A549 (cell line): ENCODE data around the gene MCOLN2.

ENCODE experiments used
- BCL3 ChIP-seq: fragments of >200 bp; sonication (Bioruptor Twin); formaldehyde crosslinking; IDR thresholded peaks from 3 replicates; pipeline ENCODE4 v1.6.1; 2016
- CHD4 ChIP-seq: fragments of 200-600 bp; sonication (generic); IDR thresholded peaks from 2 replicates; pipeline ENCODE4 v1.6.1; 2016; ENCODE audit warnings: antibody characterized with exemption, mild to moderate bottlenecking, borderline replicate concordance
- CTCF ChIP-seq: fragments of >200 bp; sonication (Bioruptor Twin); formaldehyde crosslinking; IDR thresholded peaks from 3 replicates; pipeline ENCODE4 v1.5.1; 2016
- EP300 ChIP-seq, 2 experiments: fragments of >200 bp; sonication (Bioruptor Twin); formaldehyde crosslinking; IDR thresholded peaks; 2 replicates in 1 of 2; 3 replicates in 1 of 2; pipeline ENCODE4 v1.6.1; 2016 to 2017
- HDAC2 ChIP-seq: fragments of 200-600 bp; sonication (generic); IDR thresholded peaks from 2 replicates; pipeline ENCODE4 v1.6.1; 2016
- KDM1A ChIP-seq: fragments of 200-600 bp; sonication (generic); IDR thresholded peaks from 2 replicates; pipeline ENCODE4 v1.6.1; 2016; ENCODE audit warnings: low read depth, mild to moderate bottlenecking
- KDM5A ChIP-seq: fragments of 200-600 bp; sonication (generic); IDR thresholded peaks from 2 replicates; pipeline ENCODE4 v1.6.1; 2016; ENCODE audit warnings: antibody characterized with exemption, mild to moderate bottlenecking
- MAZ ChIP-seq: fragments of 150-350 bp; IDR thresholded peaks from 2 replicates; pipeline ENCODE4 v1.6.1; 2014; ENCODE audit warnings: antibody characterized with exemption, low read depth, low read length, borderline replicate concordance
- POLR2A ChIP-seq: IDR thresholded peaks from 2 replicates; pipeline ENCODE4 v1.6.1; 2012; ENCODE audit warnings: mild to moderate bottlenecking, low read length
- RNF2 ChIP-seq: fragments of 200-600 bp; sonication (generic); IDR thresholded peaks from 2 replicates; pipeline ENCODE4 v1.6.1; 2016; ENCODE audit warnings: low read depth, mild to moderate bottlenecking, antibody characterized with exemption, moderate library complexity, borderline replicate concordance
- SMC3 ChIP-seq: fragments of >200 bp; sonication (Bioruptor Twin); formaldehyde crosslinking; IDR thresholded peaks from 3 replicates; pipeline ENCODE4 v1.6.1; 2018; ENCODE audit warnings: inconsistent platforms
- USF2 ChIP-seq: fragments of 450-650 bp; IDR thresholded peaks from 2 replicates; pipeline ENCODE4 v1.6.1; 2014; ENCODE audit warnings: antibody characterized with exemption
- TF ChIP-seq, protein P1 (sequence below): fragments of 200-600 bp; sonication (generic); IDR thresholded peaks from 2 replicates; pipeline ENCODE4 v1.6.1; 2016; ENCODE audit warnings: antibody characterized with exemption, mild to moderate bottlenecking, moderate library complexity
- TF ChIP-seq, protein P2 (sequence below): fragments of 150-350 bp; IDR thresholded peaks from 2 replicates; pipeline ENCODE4 v1.6.1; 2014; ENCODE audit warnings: low read depth, mild to moderate bottlenecking, low read length

DNA sequence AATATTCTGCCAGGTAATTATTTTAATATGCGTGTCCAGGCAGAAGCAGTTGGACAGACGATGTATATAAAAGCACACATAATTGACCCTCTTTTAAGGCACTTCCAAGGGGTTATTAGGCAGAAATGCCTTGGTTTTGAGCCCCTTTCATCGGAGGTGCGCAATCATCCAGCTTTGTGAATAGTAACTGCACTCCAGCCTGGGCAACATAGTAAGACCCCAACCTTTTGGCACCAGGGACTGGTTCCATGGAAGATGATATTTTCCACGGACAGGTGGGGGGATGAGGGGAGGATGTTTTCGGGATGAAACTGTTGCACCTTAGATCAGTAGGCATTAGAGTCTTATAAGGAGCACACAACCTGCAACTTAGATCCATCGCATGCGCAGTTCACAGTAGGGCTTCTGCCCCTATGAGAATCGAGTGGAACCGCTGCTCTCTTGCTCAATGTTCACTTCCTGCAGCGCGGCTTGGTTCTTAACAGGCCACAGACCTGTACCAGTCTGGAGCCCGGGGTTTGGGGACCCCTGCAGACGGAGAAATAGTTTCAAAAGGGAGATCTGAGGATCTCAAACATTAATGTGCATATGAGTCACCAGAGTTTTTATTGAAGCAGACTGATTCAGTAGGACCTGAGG, 1.8 kb upstream of the MCOLN2 start:
- TF ChIP-seq CTCF, result no peak
- TF ChIP-seq POLR2A, result no peak
- TF ChIP-seq MAZ, result no peak
- no peak for TF ChIP-seq USF2
- TF ChIP-seq, protein P1, sequence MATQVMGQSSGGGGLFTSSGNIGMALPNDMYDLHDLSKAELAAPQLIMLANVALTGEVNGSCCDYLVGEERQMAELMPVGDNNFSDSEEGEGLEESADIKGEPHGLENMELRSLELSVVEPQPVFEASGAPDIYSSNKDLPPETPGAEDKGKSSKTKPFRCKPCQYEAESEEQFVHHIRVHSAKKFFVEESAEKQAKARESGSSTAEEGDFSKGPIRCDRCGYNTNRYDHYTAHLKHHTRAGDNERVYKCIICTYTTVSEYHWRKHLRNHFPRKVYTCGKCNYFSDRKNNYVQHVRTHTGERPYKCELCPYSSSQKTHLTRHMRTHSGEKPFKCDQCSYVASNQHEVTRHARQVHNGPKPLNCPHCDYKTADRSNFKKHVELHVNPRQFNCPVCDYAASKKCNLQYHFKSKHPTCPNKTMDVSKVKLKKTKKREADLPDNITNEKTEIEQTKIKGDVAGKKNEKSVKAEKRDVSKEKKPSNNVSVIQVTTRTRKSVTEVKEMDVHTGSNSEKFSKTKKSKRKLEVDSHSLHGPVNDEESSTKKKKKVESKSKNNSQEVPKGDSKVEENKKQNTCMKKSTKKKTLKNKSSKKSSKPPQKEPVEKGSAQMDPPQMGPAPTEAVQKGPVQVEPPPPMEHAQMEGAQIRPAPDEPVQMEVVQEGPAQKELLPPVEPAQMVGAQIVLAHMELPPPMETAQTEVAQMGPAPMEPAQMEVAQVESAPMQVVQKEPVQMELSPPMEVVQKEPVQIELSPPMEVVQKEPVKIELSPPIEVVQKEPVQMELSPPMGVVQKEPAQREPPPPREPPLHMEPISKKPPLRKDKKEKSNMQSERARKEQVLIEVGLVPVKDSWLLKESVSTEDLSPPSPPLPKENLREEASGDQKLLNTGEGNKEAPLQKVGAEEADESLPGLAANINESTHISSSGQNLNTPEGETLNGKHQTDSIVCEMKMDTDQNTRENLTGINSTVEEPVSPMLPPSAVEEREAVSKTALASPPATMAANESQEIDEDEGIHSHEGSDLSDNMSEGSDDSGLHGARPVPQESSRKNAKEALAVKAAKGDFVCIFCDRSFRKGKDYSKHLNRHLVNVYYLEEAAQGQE, result no peak
- no peak for TF ChIP-seq EP300 (IDR thresholded peaks at IDR 0.05)
- no peak for TF ChIP-seq CHD4
- TF ChIP-seq, protein P2, sequence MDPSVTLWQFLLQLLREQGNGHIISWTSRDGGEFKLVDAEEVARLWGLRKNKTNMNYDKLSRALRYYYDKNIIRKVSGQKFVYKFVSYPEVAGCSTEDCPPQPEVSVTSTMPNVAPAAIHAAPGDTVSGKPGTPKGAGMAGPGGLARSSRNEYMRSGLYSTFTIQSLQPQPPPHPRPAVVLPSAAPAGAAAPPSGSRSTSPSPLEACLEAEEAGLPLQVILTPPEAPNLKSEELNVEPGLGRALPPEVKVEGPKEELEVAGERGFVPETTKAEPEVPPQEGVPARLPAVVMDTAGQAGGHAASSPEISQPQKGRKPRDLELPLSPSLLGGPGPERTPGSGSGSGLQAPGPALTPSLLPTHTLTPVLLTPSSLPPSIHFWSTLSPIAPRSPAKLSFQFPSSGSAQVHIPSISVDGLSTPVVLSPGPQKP, result no peak
- TF ChIP-seq KDM1A, result no peak
- TF ChIP-seq RNF2, result no peak
- no peak for TF ChIP-seq BCL3
- TF ChIP-seq SMC3, result no peak
- TF ChIP-seq HDAC2, result no peak
- TF ChIP-seq KDM5A, result no peak
